DND-41 (cell line): ENCODE results near the gene UROC1.
A peak's percentile ranks its signal among the peaks of the same experiment; 100 is the strongest.

Experiments used
- ATAC-seq: fragments of 200-7000 bp; cut with Tn5 transposase; 3 replicates; pipeline ENCODE4 v1.9.1; 2021; ENCODE audit warnings: low read depth; ENCODE audit not compliant: insufficient read depth
- DNase-seq: peaks from one replicate; pipeline ENCODE4 v3.0.0-alpha.2; 2020
- H2AFZ ChIP-seq: 2 replicates; pipeline ENCODE4 v1.6.0; 2012; ENCODE audit warnings: low read depth, low read length
- H3K27ac ChIP-seq: 2 replicates; pipeline ENCODE4 v1.5.1; 2012; ENCODE audit warnings: low read length, inconsistent platforms
- H3K27me3 ChIP-seq: fragments of 200-600 bp; sonication (generic); 2 replicates; pipeline ENCODE4 v1.6.0; 2012; ENCODE audit warnings: low read length, mild to moderate bottlenecking, inconsistent platforms; ENCODE audit not compliant: insufficient read depth, poor library complexity
- H3K36me3 ChIP-seq: 2 replicates; pipeline ENCODE4 v1.5.1; 2012; ENCODE audit warnings: low read length, inconsistent platforms; ENCODE audit not compliant: insufficient read depth
- H3K4me1 ChIP-seq: 2 replicates; pipeline ENCODE4 v1.5.1; 2012; ENCODE audit warnings: mild to moderate bottlenecking, low read length; ENCODE audit not compliant: insufficient read depth
- H3K4me2 ChIP-seq: 2 replicates; pipeline ENCODE4 v1.6.0; 2012; ENCODE audit warnings: mild to moderate bottlenecking, moderate library complexity, low read length, inconsistent platforms; ENCODE audit not compliant: insufficient read depth
- H3K4me3 ChIP-seq, 2 experiments: fragments of 200-600 bp in 1 of 2; shearing (Covaris generic) in 1 of 2; 2 replicates each; pipeline ENCODE4 v1.5.1; 2012 to 2016; ENCODE audit warnings: inconsistent platforms in 2 of 2, low read length in 2 of 2, mild to moderate bottlenecking in 2 of 2, low read depth in 1 of 2, moderate library complexity in 1 of 2
- H3K79me2 ChIP-seq: 2 replicates; pipeline ENCODE4 v1.6.0; 2012; ENCODE audit warnings: low read length, inconsistent platforms; ENCODE audit not compliant: insufficient read depth
- H3K9ac ChIP-seq: 2 replicates; pipeline ENCODE4 v1.6.0; 2012; ENCODE audit warnings: low read depth, mild to moderate bottlenecking, inconsistent platforms, low read length, moderate library complexity
- H3K9me3 ChIP-seq: 2 replicates; pipeline ENCODE4 v1.5.1; 2012; ENCODE audit warnings: low read length, moderate library complexity, mild to moderate bottlenecking, inconsistent platforms; ENCODE audit not compliant: insufficient read depth, severe bottlenecking
- H4K20me1 ChIP-seq: 2 replicates; pipeline ENCODE4 v1.6.0; 2012; ENCODE audit warnings: low read length; ENCODE audit not compliant: insufficient read depth
- EZH2 ChIP-seq: IDR thresholded peaks from 3 replicates; pipeline ENCODE4 v1.6.1; 2012; ENCODE audit warnings: borderline replicate concordance, low read depth, mild to moderate bottlenecking, moderate library complexity, low read length, inconsistent platforms; ENCODE audit not compliant: severe bottlenecking
- TF ChIP-seq, protein P1 (sequence below): IDR thresholded peaks from 2 replicates; pipeline ENCODE4 v1.5.1; 2012; ENCODE audit warnings: borderline replicate concordance, low read length, moderate library complexity, mild to moderate bottlenecking; ENCODE audit not compliant: poor library complexity, severe bottlenecking; ENCODE audit errors: extremely low read depth

UROC1 gene

DNA sequence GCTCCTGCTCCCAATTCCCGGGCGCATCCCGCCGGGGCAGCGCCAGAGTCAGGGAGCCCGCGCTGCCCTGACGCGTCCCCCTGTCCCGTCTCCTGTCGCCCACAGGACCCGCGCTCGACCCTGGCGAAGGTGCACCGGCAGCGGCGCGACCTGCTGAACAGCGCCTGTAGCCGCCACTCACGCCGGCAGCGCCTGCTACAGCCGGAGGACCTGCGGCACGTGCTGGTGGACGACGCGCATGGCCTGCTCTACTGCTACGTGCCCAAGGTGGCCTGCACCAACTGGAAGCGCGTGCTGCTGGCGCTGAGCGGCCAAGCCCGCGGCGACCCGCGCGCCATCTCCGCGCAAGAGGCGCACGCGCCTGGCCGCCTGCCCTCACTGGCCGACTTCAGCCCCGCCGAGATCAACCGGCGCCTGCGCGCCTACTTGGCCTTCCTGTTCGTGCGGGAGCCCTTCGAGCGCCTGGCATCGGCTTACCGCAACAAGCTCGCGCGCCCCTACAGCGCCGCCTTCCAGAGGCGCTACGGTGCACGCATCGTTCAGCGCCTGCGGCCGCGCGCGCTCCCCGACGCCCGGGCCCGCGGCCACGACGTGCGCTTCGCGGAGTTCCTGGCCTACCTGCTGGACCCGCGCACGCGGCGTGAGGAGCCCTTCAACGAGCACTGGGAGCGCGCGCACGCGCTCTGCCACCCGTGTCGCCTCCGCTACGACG, 24.2 kb upstream of the UROC1 start:
- Histone ChIP-seq H3K4me1 (peaks cover 34% of the 10 kb centered on the region), H3K4me2 (no peak overlapping the region)

DNA sequence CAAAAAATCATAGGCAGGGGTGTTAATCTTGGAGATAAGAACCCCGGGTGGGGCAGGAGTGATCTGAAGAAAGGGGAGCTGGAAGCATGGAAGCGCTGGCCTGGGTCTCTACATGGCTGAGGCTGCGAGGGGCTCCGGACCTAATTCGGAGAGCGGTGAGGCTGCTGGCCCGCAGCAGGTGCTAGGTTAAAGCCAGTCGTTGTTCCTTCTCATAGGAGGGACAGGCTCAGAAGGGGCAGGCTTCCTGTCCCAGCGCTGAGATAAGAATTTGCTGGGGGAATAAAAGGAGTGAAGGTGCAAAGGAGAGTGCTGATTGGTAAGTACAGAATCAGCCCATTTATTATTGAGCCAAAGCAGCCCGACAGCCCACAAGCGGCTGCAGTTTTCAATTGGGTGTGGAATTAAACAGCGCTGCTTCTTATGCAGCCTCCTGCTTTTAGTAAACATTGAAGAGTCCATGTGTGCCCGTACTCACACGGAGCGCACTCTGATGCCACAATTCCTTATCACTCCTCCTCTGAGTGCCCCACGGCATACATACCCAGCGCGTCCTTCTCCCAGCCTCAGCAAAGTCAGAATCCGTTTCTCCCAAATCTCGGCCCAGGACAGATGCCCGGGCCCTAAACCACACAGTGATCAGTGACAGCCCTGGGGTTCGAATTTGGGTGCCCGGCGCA, 23.5 kb upstream of the UROC1 start:
- no peaks in the 10 kb centered on the region for H3K36me3 ChIP-seq
- DNase-seq, result no peak
- H4K20me1 ChIP-seq, result no peaks in the 10 kb centered on the region; the same call in 1 of the 2 replicates
- TF ChIP-seq, protein P1, sequence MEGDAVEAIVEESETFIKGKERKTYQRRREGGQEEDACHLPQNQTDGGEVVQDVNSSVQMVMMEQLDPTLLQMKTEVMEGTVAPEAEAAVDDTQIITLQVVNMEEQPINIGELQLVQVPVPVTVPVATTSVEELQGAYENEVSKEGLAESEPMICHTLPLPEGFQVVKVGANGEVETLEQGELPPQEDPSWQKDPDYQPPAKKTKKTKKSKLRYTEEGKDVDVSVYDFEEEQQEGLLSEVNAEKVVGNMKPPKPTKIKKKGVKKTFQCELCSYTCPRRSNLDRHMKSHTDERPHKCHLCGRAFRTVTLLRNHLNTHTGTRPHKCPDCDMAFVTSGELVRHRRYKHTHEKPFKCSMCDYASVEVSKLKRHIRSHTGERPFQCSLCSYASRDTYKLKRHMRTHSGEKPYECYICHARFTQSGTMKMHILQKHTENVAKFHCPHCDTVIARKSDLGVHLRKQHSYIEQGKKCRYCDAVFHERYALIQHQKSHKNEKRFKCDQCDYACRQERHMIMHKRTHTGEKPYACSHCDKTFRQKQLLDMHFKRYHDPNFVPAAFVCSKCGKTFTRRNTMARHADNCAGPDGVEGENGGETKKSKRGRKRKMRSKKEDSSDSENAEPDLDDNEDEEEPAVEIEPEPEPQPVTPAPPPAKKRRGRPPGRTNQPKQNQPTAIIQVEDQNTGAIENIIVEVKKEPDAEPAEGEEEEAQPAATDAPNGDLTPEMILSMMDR, result no peak
- TF ChIP-seq EZH2, result no peak
- peaks cover 34% of the 10 kb centered on the region for H3K4me1 ChIP-seq
- H3K9me3 ChIP-seq, result no peaks in the 10 kb centered on the region
- H3K79me2 ChIP-seq, result no peaks in the 10 kb centered on the region
- H3K27ac ChIP-seq, result peak overlapping the region; percentile 80
- H3K27me3 ChIP-seq, result no peaks in the 10 kb centered on the region
- ATAC-seq, result 0 out of 3 replicates have a peak, but pooled peaks have one; percentile 27
- no peak overlapping the region; the same call in 1 of the 2 replicates for H3K4me2 ChIP-seq
- no peak overlapping the region for H3K4me3 ChIP-seq
- H2AFZ ChIP-seq, result no peak overlapping the region
- peak overlapping the region; percentile 43 for H3K9ac ChIP-seq

More for the DNA sequence above, 24.2 kb upstream of the UROC1 start:
- ATAC-seq (no peak), DNase-seq (no peak)
- no peaks in the 10 kb centered on the region for H3K79me2 ChIP-seq
- H3K36me3 ChIP-seq, result no peaks in the 10 kb centered on the region
- TF ChIP-seq, protein P1, result no peak
- TF ChIP-seq EZH2, result no peak
- H3K27me3 ChIP-seq, result no peaks in the 10 kb centered on the region
- H4K20me1 ChIP-seq, result no peaks in the 10 kb centered on the region
- no peaks in the 10 kb centered on the region for H3K9me3 ChIP-seq
- no peak overlapping the region for H2AFZ ChIP-seq
- H3K9ac ChIP-seq, result peak overlapping the region; percentile 43; the same call in 1 of the 2 replicates
- H3K27ac ChIP-seq, result peak overlapping the region; percentile 80
- no peak overlapping the region for H3K4me3 ChIP-seq

DNA sequence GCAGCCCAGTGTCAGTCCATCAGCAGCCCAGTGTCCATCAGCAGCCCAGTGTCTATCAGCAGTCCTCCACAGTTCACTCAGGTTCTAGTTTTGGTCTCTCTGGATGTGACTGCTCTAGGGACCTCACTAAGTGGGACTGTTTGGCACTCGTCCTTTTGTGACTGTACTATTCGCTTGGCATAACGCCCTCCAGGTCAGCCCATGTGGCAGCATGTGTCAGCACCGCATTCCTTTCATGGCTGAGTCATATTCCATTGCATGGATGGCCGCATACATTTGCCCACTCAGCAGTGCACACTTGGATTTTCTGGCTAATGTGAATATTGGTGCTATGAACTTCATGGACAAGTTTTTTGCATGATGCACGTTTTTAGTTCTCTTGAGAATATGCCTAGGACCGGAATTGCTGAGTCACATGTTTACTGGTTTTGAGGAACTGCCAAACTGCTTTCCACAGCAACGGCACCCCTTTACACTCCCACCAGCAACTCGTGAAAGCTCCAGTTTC, 22.8 kb upstream of the UROC1 start:
- no peaks in the 10 kb centered on the region for H3K27me3 ChIP-seq
- H2AFZ ChIP-seq, result no peak overlapping the region
- no peaks in the 10 kb centered on the region for H3K36me3 ChIP-seq
- peak; percentile 37; the same call in 1 of the 3 replicates for ATAC-seq
- TF ChIP-seq EZH2, result no peak
- TF ChIP-seq, protein P1, result no peak
- no peak overlapping the region; the same call in 1 of the 2 replicates for H3K4me2 ChIP-seq
- H3K4me3 ChIP-seq, result no peak overlapping the region
- H3K9ac ChIP-seq, result peak overlapping the region; percentile 43
- DNase-seq, result peak; percentile 15
- no peaks in the 10 kb centered on the region for H3K9me3 ChIP-seq
- no peaks in the 10 kb centered on the region for H3K79me2 ChIP-seq
- H4K20me1 ChIP-seq, result no peaks in the 10 kb centered on the region; the same call in 1 of the 2 replicates
- peak overlapping the region; percentile 80 for H3K27ac ChIP-seq
- peaks cover 34% of the 10 kb centered on the region for H3K4me1 ChIP-seq
